HUDEP-2 (cell line): ENCODE data around the gene SIRT7.

ENCODE experiments used
- DNase-seq, 76 experiments: peaks; one replicate each; lab custom pipeline; 2025; ENCODE audit not compliant: unreplicated experiment in 76 of 76; lab: John Stamatoyannopoulos, UW

SIRT7 gene

GRCh38 chr17:81867170-81867990 lies 50.6 kb downstream of the SIRT7 start:
- DNase-seq, result peak in 21 of 76 experiments; percentile 6 to 62 (median 28)

- DNase-seq, result peak in 1 of 76 experiments; percentile 20
These were observed 51.4 kb downstream of the SIRT7 start for GRCh38 chr17:81866440-81867169.

- DNase-seq, result no peak
These were observed 52.1 kb downstream of the SIRT7 start for GRCh38 chr17:81865733-81866439.

- no peak for DNase-seq
These were observed 52.6 kb downstream of the SIRT7 start for GRCh38 chr17:81865358-81865732.

GRCh38 chr17:81863833-81864768 lies 53.9 kb downstream of the SIRT7 start:
- peak in 1 of 76 experiments; percentile 7 for DNase-seq

GRCh38 chr17:81863123-81863675 lies 54.8 kb downstream of the SIRT7 start:
- no peak for DNase-seq
